Peyer's patch (tissue), 4 donors: Measurements from ENCODE around the gene SPRY2. TPM values are rescaled to one million over a fixed set of nuclear protein-coding genes. Genes with fewer than 3 reads are reported as not detected.

ENCODE experiments used
- DNase-seq, 3 donors: peaks; one replicate each; pipeline ENCODE4 v3.0.0-alpha.2; 2017 to 2019
- H3K27ac ChIP-seq, 4 donors: fragments of 200-600 bp; sonication (generic); one replicate each; pipeline ENCODE4 v1.5.1; 2016 to 2019
- H3K27me3 ChIP-seq, 2 donors: fragments of 200-600 bp; sonication (generic); one replicate each; pipeline ENCODE4 v1.5.1; 2019
- H3K36me3 ChIP-seq, 3 donors: fragments of 200-600 bp; sonication (generic); one replicate each; pipeline ENCODE4 v1.5.1; 2016 to 2019
- H3K4me1 ChIP-seq, 4 donors: fragments of 200-600 bp; sonication (generic); one replicate each; pipeline ENCODE4 v1.5.1; 2016 to 2019
- H3K4me3 ChIP-seq, 4 donors: fragments of 200-600 bp; sonication (generic); 1 replicate in 3 of 4; 2 replicates in 1 of 4; pipeline ENCODE4 v1.5.1; 2016 to 2019; ENCODE audit warnings: mild to moderate bottlenecking in 1 of 4
- H3K9me3 ChIP-seq, 4 donors: fragments of 200-600 bp; sonication (generic); one replicate each; pipeline ENCODE4 v1.5.1; 2016 to 2019; ENCODE audit warnings: mild to moderate bottlenecking in 1 of 4
- POLR2A ChIP-seq, 2 donors: fragments of 450-650 bp; IDR thresholded peaks; one replicate each; pipeline ENCODE4 v1.5.1; 2017; ENCODE audit warnings: antibody characterized with exemption in 2 of 2, mild to moderate bottlenecking in 2 of 2, moderate library complexity in 2 of 2
- total RNA-seq, 4 donors: library from RNA; depleted of rRNA; stranded (reverse); fragments of >200 nt; gene quantifications; one replicate each; pipeline ENCODE4 v1.1.0, GENCODE V29; 2016
- TF ChIP-seq, protein P1 (sequence below), 6 experiments: fragments of 450-650 bp in 4 of 6; fragments of 200-600 bp in 2 of 6; sonication (generic) in 1 of 6; IDR thresholded peaks; one replicate each; pipeline ENCODE4 v1.5.1; 2017 to 2019; ENCODE audit warnings: antibody characterized with exemption in 6 of 6, mild to moderate bottlenecking in 3 of 6, moderate library complexity in 1 of 6

Gene SPRY2
- total RNA-seq, 4 donors from 2014 or later, result 18.2 to 33.9 (median 27.3) TPM

DNA sequence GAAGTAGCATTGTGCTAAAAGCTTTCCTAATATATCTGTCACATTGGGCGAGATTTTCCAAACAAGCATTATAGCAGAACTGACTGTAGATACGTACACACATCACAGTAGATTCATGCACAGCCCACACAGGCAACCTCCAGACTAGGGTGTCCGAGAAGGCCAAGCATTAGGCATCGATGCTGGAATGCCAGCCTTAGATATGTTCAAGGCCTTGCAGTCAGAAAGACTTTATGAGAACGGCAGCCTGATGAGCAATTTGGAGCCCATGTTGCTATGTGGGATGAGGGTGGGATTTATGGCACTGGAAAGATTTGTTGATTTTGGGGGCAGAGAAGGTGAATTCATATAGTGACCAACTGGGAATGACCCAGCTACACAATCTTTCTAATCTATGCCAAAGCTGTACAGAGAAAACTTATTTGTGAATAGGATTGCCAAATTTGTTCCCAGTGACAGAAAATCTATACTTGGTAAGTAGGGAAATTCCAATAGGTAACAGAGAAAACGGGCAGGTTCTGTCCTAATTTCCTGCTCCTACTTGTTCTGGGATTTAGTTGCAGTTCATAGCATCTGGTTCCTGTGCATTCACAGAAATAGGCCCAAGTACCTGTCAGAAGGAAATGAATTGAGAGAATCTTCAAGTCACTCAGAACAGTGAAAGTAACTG lies 31.0 kb upstream of the SPRY2 start:
- H3K36me3 ChIP-seq, result no peaks in the 10 kb centered on the region
- no peaks in the 10 kb centered on the region for H3K9me3 ChIP-seq
- DNase-seq, result no peak
- no peak overlapping the region for H3K4me3 ChIP-seq
- H3K27me3 ChIP-seq, result no peaks in the 10 kb centered on the region
- TF ChIP-seq POLR2A (IDR thresholded peaks at IDR 0.05), result no peak
- TF ChIP-seq, protein P1, sequence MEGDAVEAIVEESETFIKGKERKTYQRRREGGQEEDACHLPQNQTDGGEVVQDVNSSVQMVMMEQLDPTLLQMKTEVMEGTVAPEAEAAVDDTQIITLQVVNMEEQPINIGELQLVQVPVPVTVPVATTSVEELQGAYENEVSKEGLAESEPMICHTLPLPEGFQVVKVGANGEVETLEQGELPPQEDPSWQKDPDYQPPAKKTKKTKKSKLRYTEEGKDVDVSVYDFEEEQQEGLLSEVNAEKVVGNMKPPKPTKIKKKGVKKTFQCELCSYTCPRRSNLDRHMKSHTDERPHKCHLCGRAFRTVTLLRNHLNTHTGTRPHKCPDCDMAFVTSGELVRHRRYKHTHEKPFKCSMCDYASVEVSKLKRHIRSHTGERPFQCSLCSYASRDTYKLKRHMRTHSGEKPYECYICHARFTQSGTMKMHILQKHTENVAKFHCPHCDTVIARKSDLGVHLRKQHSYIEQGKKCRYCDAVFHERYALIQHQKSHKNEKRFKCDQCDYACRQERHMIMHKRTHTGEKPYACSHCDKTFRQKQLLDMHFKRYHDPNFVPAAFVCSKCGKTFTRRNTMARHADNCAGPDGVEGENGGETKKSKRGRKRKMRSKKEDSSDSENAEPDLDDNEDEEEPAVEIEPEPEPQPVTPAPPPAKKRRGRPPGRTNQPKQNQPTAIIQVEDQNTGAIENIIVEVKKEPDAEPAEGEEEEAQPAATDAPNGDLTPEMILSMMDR (IDR thresholded peaks at IDR 0.05), result no peak
- H3K27ac ChIP-seq, result no peak overlapping the region
- no peaks in the 10 kb centered on the region for H3K4me1 ChIP-seq

GRCh38 chr13:80367473-80367872 lies 26.5 kb upstream of the SPRY2 start:
- Histone ChIP-seq H3K4me3 (no peak overlapping the region), H3K9me3 (no peaks in the 10 kb centered on the region), H3K36me3 (no peaks in the 10 kb centered on the region), H3K4me1 (peaks cover 0 to 6% (median 0%) of the 10 kb centered on the region in 4 donors), H3K27me3 (no peaks in the 10 kb centered on the region), H3K27ac (no peak overlapping the region)
- TF ChIP-seq, protein P1 (IDR thresholded peaks at IDR 0.05), result no peak
- no peak for TF ChIP-seq POLR2A (IDR thresholded peaks at IDR 0.05)
- no peak for DNase-seq

GRCh38 chr13:80363890-80364503 lies 23.1 kb upstream of the SPRY2 start:
- H3K36me3 ChIP-seq, result no peaks in the 10 kb centered on the region
- H3K9me3 ChIP-seq, result no peaks in the 10 kb centered on the region
- no peak overlapping the region for H3K27ac ChIP-seq
- H3K4me1 ChIP-seq, result peaks cover 0 to 14% (median 0%) of the 10 kb centered on the region in 4 donors
- H3K27me3 ChIP-seq, result no peaks in the 10 kb centered on the region
- no peak for TF ChIP-seq POLR2A (IDR thresholded peaks at IDR 0.05)
- TF ChIP-seq, protein P1 (IDR thresholded peaks at IDR 0.05), result peak in 5 of 6 experiments; percentile 35 to 72 (median 69)
- no peak for DNase-seq
- peak overlapping the region in 1 of 4 donors; percentile 23 for H3K4me3 ChIP-seq

- no peaks in the 10 kb centered on the region for H3K36me3 ChIP-seq
- peaks cover 0 to 14% (median 0%) of the 10 kb centered on the region in 4 donors for H3K4me1 ChIP-seq
- TF ChIP-seq, protein P1 (IDR thresholded peaks at IDR 0.05), result no peak
- TF ChIP-seq POLR2A (IDR thresholded peaks at IDR 0.05), result no peak
- DNase-seq, result no peak
- peak overlapping the region in 1 of 4 donors; percentile 0 for H3K27ac ChIP-seq
- H3K27me3 ChIP-seq, result no peaks in the 10 kb centered on the region
- no peaks in the 10 kb centered on the region for H3K9me3 ChIP-seq
- no peak overlapping the region for H3K4me3 ChIP-seq
These were observed 21.6 kb upstream of the SPRY2 start for GRCh38 chr13:80362481-80362880.

DNA sequence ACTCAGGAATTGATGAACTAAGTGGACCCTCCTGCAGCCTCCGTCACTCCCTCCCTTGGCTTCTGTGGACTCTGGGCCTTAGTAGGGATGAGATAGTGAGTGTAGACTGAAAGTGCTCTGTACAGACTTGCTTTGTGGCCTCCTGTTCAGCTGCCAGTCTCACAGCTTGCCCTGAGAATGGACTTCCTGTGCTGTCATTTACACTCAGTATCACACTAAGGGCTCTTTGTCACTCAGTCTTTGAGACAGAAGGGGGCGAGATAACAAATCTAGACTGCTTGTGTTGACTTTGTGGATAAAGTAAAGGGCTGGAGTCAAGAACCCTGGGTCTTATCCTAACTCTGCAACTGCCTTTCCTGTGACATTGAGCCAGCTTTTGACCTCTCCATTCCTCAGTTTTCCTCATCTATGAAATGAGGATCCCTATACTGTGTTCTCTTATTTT lies 21.0 kb upstream of the SPRY2 start:
- no peak overlapping the region for H3K4me3 ChIP-seq
- no peaks in the 10 kb centered on the region for H3K9me3 ChIP-seq
- no peak for DNase-seq
- no peaks in the 10 kb centered on the region for H3K36me3 ChIP-seq
- H3K27me3 ChIP-seq, result no peaks in the 10 kb centered on the region
- H3K4me1 ChIP-seq, result peaks cover 0 to 14% (median 0%) of the 10 kb centered on the region in 4 donors
- TF ChIP-seq, protein P1 (IDR thresholded peaks at IDR 0.05), result peak in 1 of 6 experiments; percentile 11
- no peak for TF ChIP-seq POLR2A (IDR thresholded peaks at IDR 0.05)
- H3K27ac ChIP-seq, result peak overlapping the region in 2 of 4 donors; percentile 14 to 40
